ENCODE measurements around the gene PFDN4.

DNA sequence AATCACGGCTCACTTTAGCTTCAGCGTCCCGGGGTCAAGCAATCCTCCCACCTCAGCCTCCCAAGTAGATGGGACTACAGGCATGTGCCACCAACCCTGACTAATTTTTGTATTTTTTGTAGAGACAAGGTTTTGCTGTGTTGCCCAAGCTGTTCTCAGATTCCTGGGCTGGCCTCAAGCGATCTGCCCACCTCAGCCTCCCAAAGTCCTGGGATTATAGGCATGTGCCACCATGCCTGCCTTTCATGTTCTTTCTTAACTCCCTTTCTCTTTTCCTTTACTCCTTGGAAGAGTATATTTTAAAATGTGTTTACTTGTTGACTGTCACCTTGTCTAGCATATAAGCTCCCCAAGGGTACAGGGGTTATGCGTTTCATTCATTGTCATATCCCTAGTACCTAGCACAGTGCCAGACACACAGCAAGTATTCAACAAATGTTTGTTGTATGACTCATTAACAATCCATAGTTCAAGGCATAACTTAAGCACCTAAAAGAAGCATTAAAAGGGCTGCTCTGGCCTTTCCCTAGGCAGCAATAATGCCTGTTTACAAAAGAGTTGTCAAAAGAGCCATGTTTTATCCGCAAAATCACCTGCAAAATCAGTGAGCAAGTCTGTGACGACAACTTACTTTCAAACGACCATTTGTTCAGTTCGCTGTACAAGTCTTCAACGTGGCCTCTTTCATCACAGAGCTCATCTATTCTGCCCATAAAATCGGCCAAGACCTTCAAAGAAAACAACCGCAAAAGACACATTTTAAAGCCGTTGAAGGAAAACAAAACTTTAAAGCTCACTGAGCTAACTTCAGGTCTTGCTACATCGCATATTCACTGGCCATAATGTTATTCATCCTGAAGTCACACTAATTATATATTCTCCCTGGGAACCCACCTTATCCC lies 38.7 kb upstream of the PFDN4 start:
- TF ChIP-seq POLR2A (IDR thresholded peaks at IDR 0.05) (no peak), CTCF (IDR thresholded peaks at IDR 0.05) (no peak)
